ENCODE results near the gene KCNG2.

- TF ChIP-seq EP300 (IDR thresholded peaks at IDR 0.05) (no peak), POLR2A (IDR thresholded peaks at IDR 0.05) (no peak), POLR2AphosphoS5 (IDR thresholded peaks at IDR 0.05) (no peak)
- TF ChIP-seq, protein P1, sequence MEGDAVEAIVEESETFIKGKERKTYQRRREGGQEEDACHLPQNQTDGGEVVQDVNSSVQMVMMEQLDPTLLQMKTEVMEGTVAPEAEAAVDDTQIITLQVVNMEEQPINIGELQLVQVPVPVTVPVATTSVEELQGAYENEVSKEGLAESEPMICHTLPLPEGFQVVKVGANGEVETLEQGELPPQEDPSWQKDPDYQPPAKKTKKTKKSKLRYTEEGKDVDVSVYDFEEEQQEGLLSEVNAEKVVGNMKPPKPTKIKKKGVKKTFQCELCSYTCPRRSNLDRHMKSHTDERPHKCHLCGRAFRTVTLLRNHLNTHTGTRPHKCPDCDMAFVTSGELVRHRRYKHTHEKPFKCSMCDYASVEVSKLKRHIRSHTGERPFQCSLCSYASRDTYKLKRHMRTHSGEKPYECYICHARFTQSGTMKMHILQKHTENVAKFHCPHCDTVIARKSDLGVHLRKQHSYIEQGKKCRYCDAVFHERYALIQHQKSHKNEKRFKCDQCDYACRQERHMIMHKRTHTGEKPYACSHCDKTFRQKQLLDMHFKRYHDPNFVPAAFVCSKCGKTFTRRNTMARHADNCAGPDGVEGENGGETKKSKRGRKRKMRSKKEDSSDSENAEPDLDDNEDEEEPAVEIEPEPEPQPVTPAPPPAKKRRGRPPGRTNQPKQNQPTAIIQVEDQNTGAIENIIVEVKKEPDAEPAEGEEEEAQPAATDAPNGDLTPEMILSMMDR (IDR thresholded peaks at IDR 0.05): no peak
Observed at GRCh38 chr18:79855147-79855933, 57.6 kb downstream of the KCNG2 start.

Measured in gastroesophageal sphincter (tissue), 3 donors.